ENCODE data around the gene TMEM132D. TPM values are rescaled to one million over a fixed set of nuclear protein-coding genes. Genes with fewer than 3 reads are reported as not detected.

The TMEM132D gene
- total RNA-seq, 1 donor from 2014 or later: 1.1 TPM

DNA sequence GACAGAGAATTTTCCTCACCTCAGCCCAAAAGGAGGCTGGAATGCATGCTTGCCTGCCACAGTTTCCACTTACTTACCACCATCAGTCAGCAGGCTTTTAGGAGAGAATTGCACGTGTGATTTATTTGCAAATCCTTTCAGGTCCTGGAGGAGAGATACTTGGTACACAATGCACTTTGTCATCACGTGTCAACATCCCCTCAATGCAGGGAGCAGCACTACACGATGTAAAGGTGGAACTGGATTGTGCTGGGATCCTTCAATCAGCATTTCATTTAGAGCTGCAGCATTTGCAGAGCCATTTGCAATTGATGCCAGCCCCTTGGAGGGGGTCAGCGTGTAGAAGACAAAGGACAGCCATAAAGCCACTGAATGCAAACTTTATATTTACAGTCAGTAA lies 832.5 kb downstream of the TMEM132D start:
- H3K9me3 Mint-ChIP-seq: no peaks in the 10 kb centered on the region

DNA sequence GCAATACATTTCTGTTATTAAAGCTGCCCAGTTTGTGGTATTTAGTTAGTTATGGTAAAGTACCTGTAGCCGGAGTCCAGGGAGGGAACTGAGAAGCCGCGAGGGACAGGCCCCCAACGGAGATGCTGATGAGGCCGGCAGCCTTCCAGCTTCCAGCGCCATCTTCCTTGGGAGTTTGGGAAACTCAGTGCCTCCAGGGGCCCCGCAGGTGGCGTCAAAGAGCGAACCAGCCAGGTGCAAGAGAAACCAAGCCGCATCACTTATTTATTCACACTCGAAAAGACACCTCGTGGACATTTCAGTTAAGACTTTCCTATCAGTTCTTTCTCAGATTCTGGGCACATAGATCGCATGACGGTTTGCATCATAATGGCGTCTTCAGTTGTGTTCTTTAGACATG lies 833.9 kb downstream of the TMEM132D start:
- Histone ChIP-seq H3K36me3 (no peaks in the 10 kb centered on the region), H3K4me1 (peaks cover 2% of the 10 kb centered on the region), H2AFZ (replicated peaks) (no peak overlapping the region), H3K9me3 (ENCODE audit: low read depth) (no peaks in the 10 kb centered on the region), H3K4me2 (no peak overlapping the region), H3K27me3 (no peaks in the 10 kb centered on the region), H3K9ac (no peak overlapping the region), H3K79me2 (ENCODE audit: low read depth) (no peaks in the 10 kb centered on the region), H3K27ac (no peak overlapping the region), H4K20me1 (ENCODE audit: low read depth) (no peaks in the 10 kb centered on the region), H3K4me3 (no peak overlapping the region), H3F3A (ENCODE audit: low read depth) (peaks cover 6% of the 10 kb centered on the region)
- TF ChIP-seq EZH2 (IDR thresholded peaks at IDR 0.05) (no peak), EZH2phosphoT487 (IDR thresholded peaks at IDR 0.05) (no peak)
- TF ChIP-seq, protein P1, sequence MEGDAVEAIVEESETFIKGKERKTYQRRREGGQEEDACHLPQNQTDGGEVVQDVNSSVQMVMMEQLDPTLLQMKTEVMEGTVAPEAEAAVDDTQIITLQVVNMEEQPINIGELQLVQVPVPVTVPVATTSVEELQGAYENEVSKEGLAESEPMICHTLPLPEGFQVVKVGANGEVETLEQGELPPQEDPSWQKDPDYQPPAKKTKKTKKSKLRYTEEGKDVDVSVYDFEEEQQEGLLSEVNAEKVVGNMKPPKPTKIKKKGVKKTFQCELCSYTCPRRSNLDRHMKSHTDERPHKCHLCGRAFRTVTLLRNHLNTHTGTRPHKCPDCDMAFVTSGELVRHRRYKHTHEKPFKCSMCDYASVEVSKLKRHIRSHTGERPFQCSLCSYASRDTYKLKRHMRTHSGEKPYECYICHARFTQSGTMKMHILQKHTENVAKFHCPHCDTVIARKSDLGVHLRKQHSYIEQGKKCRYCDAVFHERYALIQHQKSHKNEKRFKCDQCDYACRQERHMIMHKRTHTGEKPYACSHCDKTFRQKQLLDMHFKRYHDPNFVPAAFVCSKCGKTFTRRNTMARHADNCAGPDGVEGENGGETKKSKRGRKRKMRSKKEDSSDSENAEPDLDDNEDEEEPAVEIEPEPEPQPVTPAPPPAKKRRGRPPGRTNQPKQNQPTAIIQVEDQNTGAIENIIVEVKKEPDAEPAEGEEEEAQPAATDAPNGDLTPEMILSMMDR (IDR thresholded peaks at IDR 0.05): no peak
- H3K27ac Mint-ChIP-seq: peak overlapping the region; percentile 64
- H3K4me1 Mint-ChIP-seq: peaks cover 29% of the 10 kb centered on the region
- peaks cover 14% of the 10 kb centered on the region for H3K36me3 Mint-ChIP-seq
- peaks cover 6% of the 10 kb centered on the region for H3K27me3 Mint-ChIP-seq (ENCODE audit: insufficient read depth, low read depth)
- no peak overlapping the region for H3K4me3 Mint-ChIP-seq
- DNase-seq (ENCODE audit: low spot score): no peak
- no peaks in the 10 kb centered on the region for H3K9me3 Mint-ChIP-seq

More for the DNA sequence above, 832.5 kb downstream of the TMEM132D start:
- Histone ChIP-seq H3K36me3 (no peaks in the 10 kb centered on the region), H3K4me1 (peaks cover 2% of the 10 kb centered on the region), H3K27me3 (no peaks in the 10 kb centered on the region), H3K9ac (no peak overlapping the region), H3K4me3 (no peak overlapping the region), H3K27ac (no peak overlapping the region), H3F3A (ENCODE audit: low read depth) (peaks cover 6% of the 10 kb centered on the region), H3K9me3 (ENCODE audit: low read depth) (no peaks in the 10 kb centered on the region), H4K20me1 (ENCODE audit: low read depth) (no peaks in the 10 kb centered on the region), H2AFZ (replicated peaks) (no peak overlapping the region), H3K4me2 (no peak overlapping the region), H3K79me2 (ENCODE audit: low read depth) (no peaks in the 10 kb centered on the region)
- H3K4me1 Mint-ChIP-seq: peaks cover 33% of the 10 kb centered on the region
- no peaks in the 10 kb centered on the region for H3K27me3 Mint-ChIP-seq (ENCODE audit: insufficient read depth, low read depth)
- no peak overlapping the region for H3K4me3 Mint-ChIP-seq
- H3K36me3 Mint-ChIP-seq: peaks cover 15% of the 10 kb centered on the region
- TF ChIP-seq EZH2phosphoT487 (IDR thresholded peaks at IDR 0.05) (no peak), EZH2 (IDR thresholded peaks at IDR 0.05) (no peak)
- TF ChIP-seq, protein P1 (IDR thresholded peaks at IDR 0.05): no peak
- DNase-seq (ENCODE audit: low spot score): no peak
- H3K27ac Mint-ChIP-seq: peak overlapping the region; percentile 48

DNA sequence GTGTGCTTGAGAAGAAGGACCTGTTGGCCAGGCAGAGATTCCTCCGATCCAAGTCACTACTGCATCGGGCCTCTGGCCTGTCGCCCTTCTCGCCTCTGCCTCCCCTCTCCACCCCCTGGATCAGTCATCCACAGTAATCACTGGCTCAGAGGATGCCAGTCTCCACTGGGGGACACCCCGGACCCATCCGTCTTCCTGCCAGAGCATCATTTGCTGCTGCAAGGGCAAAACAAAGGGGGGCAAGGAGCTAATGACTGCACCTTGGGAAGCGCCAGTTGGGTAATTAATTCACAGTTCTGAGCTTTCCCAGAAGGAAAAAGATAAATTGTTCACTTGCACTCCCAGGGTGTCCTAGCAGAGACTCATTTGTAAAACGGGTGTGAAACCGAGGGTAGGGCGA lies 835.1 kb downstream of the TMEM132D start:
- Histone ChIP-seq H3K9me3 (ENCODE audit: low read depth) (no peaks in the 10 kb centered on the region), H3K27ac (no peak overlapping the region), H4K20me1 (ENCODE audit: low read depth) (no peaks in the 10 kb centered on the region), H3K4me3 (no peak overlapping the region), H2AFZ (replicated peaks) (no peak overlapping the region), H3K79me2 (ENCODE audit: low read depth) (no peaks in the 10 kb centered on the region), H3K9ac (no peak overlapping the region), H3K4me2 (no peak overlapping the region), H3K4me1 (peaks cover 2% of the 10 kb centered on the region), H3F3A (ENCODE audit: low read depth) (peaks cover 6% of the 10 kb centered on the region), H3K36me3 (no peaks in the 10 kb centered on the region), H3K27me3 (no peaks in the 10 kb centered on the region)
- Mint-ChIP-seq H3K36me3 (peaks cover 10% of the 10 kb centered on the region), H3K9me3 (no peaks in the 10 kb centered on the region), H3K27ac (no peak overlapping the region), H3K27me3 (ENCODE audit: insufficient read depth, low read depth) (peaks cover 12% of the 10 kb centered on the region), H3K4me1 (peaks cover 37% of the 10 kb centered on the region), H3K4me3 (no peak overlapping the region)
- DNase-seq (ENCODE audit: low spot score): no peak
- no peak for TF ChIP-seq EZH2phosphoT487 (IDR thresholded peaks at IDR 0.05)

DNA sequence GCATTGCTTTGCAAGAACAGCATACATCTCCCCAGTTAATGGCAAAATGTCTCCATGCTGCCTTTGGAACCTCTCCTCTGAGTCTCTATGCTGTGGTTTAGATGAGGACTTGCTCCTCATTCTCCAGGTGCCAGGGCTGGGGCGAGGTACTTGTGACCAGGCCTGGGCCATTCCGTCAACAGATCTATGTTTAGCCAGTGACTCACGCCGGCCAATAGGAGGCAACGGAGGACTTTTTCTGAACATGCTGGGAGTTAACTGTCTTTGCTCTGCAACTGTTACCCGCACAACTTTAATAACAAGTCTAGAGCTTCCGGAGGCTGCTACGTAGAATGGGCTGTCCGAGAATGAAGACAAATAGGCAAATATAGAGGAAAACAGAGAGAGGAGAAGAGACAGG lies 836.3 kb downstream of the TMEM132D start:
- H3K36me3 ChIP-seq: no peaks in the 10 kb centered on the region
- peaks cover under 1% of the 10 kb centered on the region for H3K36me3 Mint-ChIP-seq
- H3K4me2 ChIP-seq: no peak overlapping the region
- H3K27ac ChIP-seq: no peak overlapping the region
- peak overlapping the region; percentile 48 for H2AFZ ChIP-seq (replicated peaks)
- no peaks in the 10 kb centered on the region for H3K9me3 ChIP-seq (ENCODE audit: low read depth)
- H3K9me3 Mint-ChIP-seq: peaks cover 5% of the 10 kb centered on the region
- peaks cover 6% of the 10 kb centered on the region for H3F3A ChIP-seq (ENCODE audit: low read depth)
- peaks cover 37% of the 10 kb centered on the region for H3K4me1 Mint-ChIP-seq
- H3K27me3 ChIP-seq: no peaks in the 10 kb centered on the region
- peaks cover 2% of the 10 kb centered on the region for H3K4me1 ChIP-seq
- peaks cover 12% of the 10 kb centered on the region for H3K27me3 Mint-ChIP-seq (ENCODE audit: insufficient read depth, low read depth)
- no peak overlapping the region for H3K4me3 ChIP-seq
- H4K20me1 ChIP-seq (ENCODE audit: low read depth): no peaks in the 10 kb centered on the region
- H3K4me3 Mint-ChIP-seq: no peak overlapping the region
- H3K79me2 ChIP-seq (ENCODE audit: low read depth): no peaks in the 10 kb centered on the region
- H3K9ac ChIP-seq: no peak overlapping the region
- TF ChIP-seq EZH2phosphoT487 (IDR thresholded peaks at IDR 0.05) (no peak), EZH2 (IDR thresholded peaks at IDR 0.05) (no peak)
- TF ChIP-seq, protein P1 (IDR thresholded peaks at IDR 0.05): peak; percentile 50
- DNase-seq (ENCODE audit: low spot score): peak; percentile 65
- H3K27ac Mint-ChIP-seq: peak overlapping the region; percentile 55
